NOMO-1 treated with DMSO at 0.1 percent for 48 hours (cell line): ENCODE data around the gene FGA.

Experiments used
- DNase-seq: peaks from one replicate; lab custom pipeline; 2025; ENCODE audit not compliant: unreplicated experiment; lab: John Stamatoyannopoulos, UW

The FGA gene

GRCh38 chr4:154583230-154583629, 7.3 kb downstream of the FGA start:
- no peak for DNase-seq

- no peak for DNase-seq
Measured at GRCh38 chr4:154582723-154583122, 7.8 kb downstream of the FGA start.

DNA sequence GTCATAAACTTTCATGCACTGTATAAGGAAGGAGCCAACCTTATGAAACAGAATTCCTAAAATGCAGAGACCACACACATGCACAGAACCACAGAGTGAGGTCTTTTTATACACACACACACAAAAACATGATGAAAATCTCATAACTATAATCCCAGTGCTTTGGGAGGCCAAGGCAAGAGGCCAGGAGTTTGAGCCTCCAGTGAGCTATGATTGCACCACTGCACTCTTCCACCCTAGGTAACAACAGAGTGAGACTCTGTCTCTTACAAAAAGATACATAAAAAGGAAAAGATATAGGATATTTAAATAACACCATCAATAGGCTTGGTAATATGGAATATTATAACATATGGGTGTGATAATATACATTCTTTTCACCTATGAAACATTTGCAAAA, 10.6 kb downstream of the FGA start:
- no peak for DNase-seq

- DNase-seq, result no peak
Measured at GRCh38 chr4:154578919-154579318, 11.6 kb downstream of the FGA start.

- no peak for DNase-seq
Measured at GRCh38 chr4:154577324-154577723, 13.2 kb downstream of the FGA start.

DNA sequence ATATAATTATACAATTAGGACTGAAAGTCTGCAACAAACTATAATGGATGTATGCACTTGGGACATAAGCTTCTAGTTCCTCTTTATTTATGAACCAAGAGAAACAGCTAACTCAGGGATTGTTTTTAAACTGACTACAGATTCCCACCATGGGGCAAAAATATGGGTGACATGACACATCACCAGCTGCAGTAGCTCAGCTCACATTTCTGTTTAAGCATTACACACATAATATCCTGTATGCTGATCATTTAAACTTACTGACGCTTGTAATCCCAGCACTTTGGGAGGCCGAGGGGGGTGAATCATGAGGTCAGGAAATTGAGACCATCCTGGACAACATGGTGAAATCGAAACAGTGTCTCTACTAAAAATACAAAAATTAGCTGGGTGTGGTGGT, 16.2 kb downstream of the FGA start:
- no peak for DNase-seq

DNA sequence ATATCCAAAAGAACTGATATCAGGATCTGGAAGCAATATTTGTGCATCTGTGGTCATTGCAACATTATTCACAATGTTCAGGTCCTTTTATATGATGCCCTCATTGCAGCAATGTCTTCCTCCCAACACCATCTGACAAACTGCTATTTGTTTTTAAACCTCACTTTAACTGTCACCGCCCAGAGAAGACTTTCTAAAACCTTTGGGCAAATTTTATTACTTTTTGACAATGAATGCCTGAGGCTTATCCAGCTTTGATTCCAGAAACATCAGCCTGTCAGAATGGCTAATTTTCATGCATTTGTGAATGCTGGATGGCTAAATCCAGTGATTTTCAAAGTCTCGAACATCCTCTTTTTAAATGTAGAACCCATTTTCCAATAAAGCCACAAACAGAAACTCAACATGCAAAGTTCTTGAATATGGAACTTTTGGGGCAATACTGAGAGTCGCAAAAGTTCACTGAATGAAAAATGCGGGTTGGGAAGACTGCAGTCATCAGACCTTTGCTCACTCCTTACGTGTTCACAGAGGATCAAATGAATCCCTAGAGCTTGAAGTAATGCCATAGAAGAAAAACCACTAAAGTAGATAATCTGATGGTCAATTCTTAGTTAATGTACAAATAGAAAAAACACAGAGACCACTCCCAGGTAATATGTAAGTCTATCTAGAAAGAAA, 17.2 kb downstream of the FGA start:
- no peak for DNase-seq

DNA sequence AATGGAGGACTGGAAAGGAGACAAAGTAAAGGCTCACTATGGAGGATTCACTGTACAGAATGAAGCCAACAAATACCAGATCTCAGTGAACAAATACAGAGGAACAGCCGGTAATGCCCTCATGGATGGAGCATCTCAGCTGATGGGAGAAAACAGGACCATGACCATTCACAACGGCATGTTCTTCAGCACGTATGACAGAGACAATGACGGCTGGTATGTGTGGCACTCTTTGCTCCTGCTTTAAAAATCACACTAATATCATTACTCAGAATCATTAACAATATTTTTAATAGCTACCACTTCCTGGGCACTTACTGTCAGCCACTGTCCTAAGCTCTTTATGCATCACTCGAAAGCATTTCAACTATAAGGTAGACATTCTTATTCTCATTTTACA, 21.0 kb downstream of the FGA start:
- no peak for DNase-seq

DNA sequence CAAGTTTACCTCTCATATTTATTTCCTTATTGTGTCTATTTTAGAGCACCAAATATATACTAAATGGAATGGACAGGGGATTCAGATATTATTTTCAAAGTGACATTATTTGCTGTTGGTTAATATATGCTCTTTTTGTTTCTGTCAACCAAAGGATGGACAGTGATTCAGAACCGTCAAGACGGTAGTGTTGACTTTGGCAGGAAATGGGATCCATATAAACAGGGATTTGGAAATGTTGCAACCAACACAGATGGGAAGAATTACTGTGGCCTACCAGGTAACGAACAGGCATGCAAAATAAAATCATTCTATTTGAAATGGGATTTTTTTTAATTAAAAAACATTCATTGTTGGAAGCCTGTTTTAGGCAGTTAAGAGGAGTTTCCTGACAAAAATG, 21.5 kb downstream of the FGA start:
- DNase-seq, result no peak

GRCh38 chr4:154566639-154567204, 23.8 kb downstream of the FGA start:
- no peak for DNase-seq

- no peak for DNase-seq
Measured at GRCh38 chr4:154565704-154566103, 24.8 kb downstream of the FGA start.

- no peak for DNase-seq
Measured at GRCh38 chr4:154564311-154564710, 26.2 kb downstream of the FGA start.

GRCh38 chr4:154562697-154563254, 27.8 kb downstream of the FGA start, which contains the start of gene FGB:
Gene FGB, plus strand, starts transcription at chr4:154563011. Its CDS starts 8 bp downstream, at chr4:154563019.
- DNase-seq, result no peak

- DNase-seq, result no peak
Measured at GRCh38 chr4:154560824-154561231, 29.7 kb downstream of the FGA start.

DNA sequence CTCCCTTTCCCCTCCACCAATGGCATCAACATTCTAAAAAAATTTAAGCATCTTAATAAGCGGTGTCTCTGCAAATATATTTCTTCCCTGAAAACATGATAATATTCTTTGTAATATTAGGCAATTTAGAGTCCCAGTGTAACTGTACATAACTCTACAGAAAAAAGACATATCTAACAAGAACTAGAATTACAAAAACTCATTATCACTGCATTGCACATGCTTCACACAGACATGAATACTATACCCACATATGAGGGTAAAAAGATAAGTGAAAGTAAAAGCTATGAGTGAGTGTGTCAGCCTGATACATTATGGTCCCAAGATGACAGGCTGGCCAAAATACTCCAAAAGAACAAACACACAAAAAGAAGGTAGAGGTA, 30.1 kb downstream of the FGA start:
- DNase-seq, result no peak

DNA sequence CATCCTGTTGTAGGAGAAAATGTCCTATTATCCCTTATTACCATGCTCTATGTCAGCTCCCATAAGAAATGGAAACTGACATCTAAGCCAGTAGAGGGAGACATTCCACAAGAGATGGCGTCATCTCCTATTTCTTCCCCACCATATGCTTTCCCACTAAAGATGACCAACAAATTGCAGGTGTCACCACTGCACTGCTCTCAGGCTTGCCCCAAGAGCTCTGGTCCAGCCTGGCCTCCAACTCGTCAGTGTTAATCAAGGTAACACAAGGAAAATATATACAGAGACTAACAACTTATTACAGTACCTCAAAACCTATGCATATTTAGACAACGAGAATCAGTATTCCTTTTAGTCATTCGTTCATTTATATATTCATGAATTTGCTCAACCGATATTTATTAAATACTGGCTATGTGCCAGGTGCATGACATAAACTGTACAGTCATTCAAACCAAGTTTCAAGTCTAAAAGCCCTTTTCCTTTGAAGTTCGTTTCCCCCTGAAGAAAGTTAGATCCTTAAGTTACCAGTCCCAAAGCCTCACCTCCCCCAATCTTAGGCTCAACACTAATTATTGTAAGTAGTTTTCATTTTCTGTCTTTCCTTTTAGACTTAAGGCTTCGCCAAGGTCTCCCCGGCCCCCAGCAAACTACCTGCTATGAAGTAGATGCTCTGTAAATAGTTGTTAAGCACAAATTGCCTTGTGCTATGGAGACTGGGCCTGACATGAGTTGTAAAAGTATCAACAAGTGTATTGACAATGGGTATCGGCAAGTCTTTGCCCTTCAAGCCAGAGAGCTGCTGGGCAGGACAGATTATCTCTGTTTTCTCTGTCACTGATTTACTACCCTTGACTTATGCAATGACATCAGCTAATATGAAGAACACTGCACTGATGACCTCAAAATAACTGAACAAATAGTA, 30.8 kb downstream of the FGA start:
- DNase-seq, result no peak

DNA sequence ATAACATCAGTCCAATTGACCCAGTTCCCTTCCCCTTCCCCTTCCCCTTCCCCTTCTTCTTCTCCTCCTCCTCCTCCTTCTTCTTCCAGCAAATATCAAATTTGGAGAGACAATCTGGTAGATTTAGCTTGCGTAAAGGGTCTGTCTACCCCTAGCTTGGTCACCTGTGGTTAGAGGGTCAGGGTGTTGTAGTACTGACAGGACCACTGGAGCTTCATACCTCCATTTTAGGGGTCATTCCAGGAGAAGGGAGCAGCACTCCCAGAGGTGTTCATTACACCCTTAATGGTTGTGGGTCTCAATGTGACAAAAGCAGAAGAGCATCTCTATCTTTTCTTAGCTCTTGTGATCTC, 31.4 kb downstream of the FGA start:
- DNase-seq, result no peak

GRCh38 chr4:154551872-154552686, 38.5 kb downstream of the FGA start:
- DNase-seq, result peak; percentile 41

GRCh38 chr4:154549894-154550790, 40.4 kb downstream of the FGA start, which contains the start of gene PLRG1:
Gene PLRG1, minus strand, starts transcription at chr4:154550400. Its CDS starts 92 bp downstream, at chr4:154550308.
- peak; percentile 93 for DNase-seq

- no peak for DNase-seq
Measured at GRCh38 chr4:154545689-154546088, 44.9 kb downstream of the FGA start.
